Panc1 (cell line): ENCODE data around the gene SLX4IP. TPM values are rescaled to one million over a fixed set of nuclear protein-coding genes. Genes with fewer than 3 reads are reported as not detected.

ENCODE experiments used
- ATAC-seq: fragments of 200-7000 bp; cut with Tn5 transposase; 2 replicates; pipeline ENCODE4 v1.9.1; 2020; ENCODE audit warnings: mild to moderate bottlenecking, moderate library complexity
- BruUV-seq: library from RNA; stranded (reverse); fragments of 400-500 nt; replicated peaks from 2 replicates; lab custom pipeline; 2021; lab: Mats Ljungman, UMichigan
- CTCF ChIA-PET: fragments of 300-600 bp; sonication (Branson Sonifier 250); formaldehyde crosslinking; loops from one replicate; lab custom pipeline; 2022; ENCODE audit warnings: antibody characterized with exemption; lab: Charles Lee
- POLR2A ChIA-PET: fragments of 300-600 bp; sonication (Branson Sonifier 250); formaldehyde crosslinking; loops from one replicate; lab custom pipeline; 2022; ENCODE audit warnings: antibody characterized with exemption; lab: Charles Lee
- DNase-seq: peaks from one replicate; pipeline ENCODE4 v3.0.0-alpha.2; 2010; ENCODE audit warnings: low read depth, low spot score
- H3K27ac ChIP-seq: 2 replicates; pipeline ENCODE4 v1.5.1; 2011; ENCODE audit warnings: mild to moderate bottlenecking, low read length, inconsistent platforms
- H3K27me3 ChIP-seq: fragments of 200-500 bp; sonication (Bioruptor generic); 2 replicates; pipeline ENCODE4 v1.6.0; 2014; ENCODE audit warnings: low read length, inconsistent platforms; ENCODE audit not compliant: control insufficient read depth, insufficient read depth
- H3K36me3 ChIP-seq: fragments of 200-500 bp; sonication (Bioruptor generic); 2 replicates; pipeline ENCODE4 v1.5.1; 2014; ENCODE audit warnings: inconsistent platforms, mild to moderate bottlenecking, low read length, moderate library complexity; ENCODE audit not compliant: control insufficient read depth, insufficient read depth
- H3K4me1 ChIP-seq: 2 replicates; pipeline ENCODE4 v1.5.1; 2011; ENCODE audit warnings: inconsistent platforms, mild to moderate bottlenecking, low read length, moderate library complexity; ENCODE audit not compliant: control insufficient read depth, insufficient read depth
- H3K4me3 ChIP-seq, 2 experiments: 2 replicates each; pipeline ENCODE4 v1.5.1; 2011 to 2012; ENCODE audit warnings: low read depth in 2 of 2, low read length in 2 of 2, mild to moderate bottlenecking in 2 of 2, inconsistent platforms in 1 of 2, moderate library complexity in 1 of 2
- H3K9me3 ChIP-seq: fragments of 200-500 bp; sonication (Bioruptor generic); 2 replicates; pipeline ENCODE4 v1.5.1; 2014; ENCODE audit warnings: low read depth, mild to moderate bottlenecking, inconsistent platforms, low read length, moderate library complexity; ENCODE audit not compliant: control insufficient read depth, insufficient read depth
- CTCF ChIP-seq: fragments of 450-650 bp; IDR thresholded peaks from 2 replicates; pipeline ENCODE4 v1.5.1; 2017; ENCODE audit warnings: mild to moderate bottlenecking
- POLR2AphosphoS5 ChIP-seq: IDR thresholded peaks from 2 replicates; pipeline ENCODE4 v1.6.1; 2012; ENCODE audit warnings: mild to moderate bottlenecking, low read depth, low read length, moderate library complexity
- REST ChIP-seq, 2 experiments: IDR thresholded peaks; 2 replicates each; pipeline ENCODE4 v1.6.1; 2011 to 2012; ENCODE audit warnings: low read depth in 2 of 2, control low read depth in 1 of 2, low read length in 1 of 2, mild to moderate bottlenecking in 1 of 2, moderate library complexity in 1 of 2; ENCODE audit not compliant: insufficient read depth in 1 of 2
- SIN3A ChIP-seq: IDR thresholded peaks from 2 replicates; pipeline ENCODE4 v1.6.1; 2012; ENCODE audit warnings: low read depth, mild to moderate bottlenecking, low read length, moderate library complexity, borderline replicate concordance; ENCODE audit not compliant: insufficient read depth
- TCF7L2 ChIP-seq: IDR thresholded peaks from 2 replicates; pipeline ENCODE4 v1.6.1; 2011; ENCODE audit warnings: mild to moderate bottlenecking, low read depth, low read length, inconsistent platforms
- in situ Hi-C: cut with HindIII; loops from 2 replicates; pipeline ENCODE4 v1.10.0; 2016; ENCODE audit warnings: low sequenced_read_pairs, low pct_unique_long_range_greater_than_20kb
- intact Hi-C: fragments of 100-400 bp; cut with micrococcal nuclease; formaldehyde crosslinking; loops from one replicate; pipeline ENCODE4 v1.10.0; 2022; ENCODE audit not compliant: unreplicated experiment
- total RNA-seq: library from RNA; stranded (reverse); gene quantifications from one replicate; pipeline ENCODE4 v1.2.1, GENCODE V29; 2021; ENCODE audit not compliant: unreplicated experiment

Gene SLX4IP
- total RNA-seq, 1 experiment from 2014 or later = 5.4 TPM

- ATAC-seq (no peak), DNase-seq (no peak)
- ChIA-PET POLR2A (no interaction called here), CTCF (no interaction called here)
- H3K4me1 ChIP-seq = no peaks in the 10 kb centered on the region
- H3K36me3 ChIP-seq = no peaks in the 10 kb centered on the region
- no peak overlapping the region for H3K27ac ChIP-seq
- intact Hi-C loops = no loop called here
- H3K4me3 ChIP-seq = no peak overlapping the region
- in situ Hi-C loops = no loop called here
- H3K27me3 ChIP-seq = no peaks in the 10 kb centered on the region
- no peaks in the 10 kb centered on the region for H3K9me3 ChIP-seq
- BruUV-seq = no TSS peak
- no peak for TF ChIP-seq POLR2AphosphoS5
- no peak for TF ChIP-seq REST (IDR thresholded peaks at IDR 0.05; ENCODE audit: insufficient read depth in 1 of 2, low read depth in 2 of 2, low read length in 1 of 2)
- TF ChIP-seq SIN3A = no peak
- TF ChIP-seq CTCF = no peak
- TF ChIP-seq TCF7L2 = no peak
These were observed 145.6 kb downstream of the SLX4IP start for GRCh38 chr20:10580700-10581099.

- ATAC-seq (no peak), DNase-seq (no peak)
- Histone ChIP-seq H3K27me3 (no peaks in the 10 kb centered on the region), H3K27ac (no peak overlapping the region), H3K4me1 (no peaks in the 10 kb centered on the region), H3K9me3 (no peaks in the 10 kb centered on the region), H3K36me3 (no peaks in the 10 kb centered on the region), H3K4me3 (no peak overlapping the region)
- BruUV-seq = no TSS peak
- ChIA-PET POLR2A (no interaction called here), CTCF (no interaction called here)
- intact Hi-C loops = no loop called here
- in situ Hi-C loops = no loop called here
- TF ChIP-seq TCF7L2 = no peak
- TF ChIP-seq REST (IDR thresholded peaks at IDR 0.05; ENCODE audit: insufficient read depth in 1 of 2, low read depth in 2 of 2, low read length in 1 of 2) = no peak
- TF ChIP-seq CTCF = no peak
- no peak for TF ChIP-seq SIN3A
- TF ChIP-seq POLR2AphosphoS5 = no peak
These were observed 146.7 kb downstream of the SLX4IP start for GRCh38 chr20:10581823-10582222.
